Stimulated activated CD4-positive, alpha-beta T cell treated with anti-CD3 and anti-CD28 coated beads, Interleukin-4, amount 100 ng/mL, for 48 hours (primary cell): Measurements from ENCODE around the gene KLF18.
"Not testable (repeated sequence)": the region's sequence is repeated elsewhere in the genome, so short reads cannot be mapped to it uniquely, and the experiment has no call there.

Experiments used
- DNase-seq, 2 donors: peaks; one replicate each; pipeline ENCODE4 v3.0.0-alpha.2; 2020; ENCODE audit warnings: low read depth in 2 of 2

Gene KLF18

DNA sequence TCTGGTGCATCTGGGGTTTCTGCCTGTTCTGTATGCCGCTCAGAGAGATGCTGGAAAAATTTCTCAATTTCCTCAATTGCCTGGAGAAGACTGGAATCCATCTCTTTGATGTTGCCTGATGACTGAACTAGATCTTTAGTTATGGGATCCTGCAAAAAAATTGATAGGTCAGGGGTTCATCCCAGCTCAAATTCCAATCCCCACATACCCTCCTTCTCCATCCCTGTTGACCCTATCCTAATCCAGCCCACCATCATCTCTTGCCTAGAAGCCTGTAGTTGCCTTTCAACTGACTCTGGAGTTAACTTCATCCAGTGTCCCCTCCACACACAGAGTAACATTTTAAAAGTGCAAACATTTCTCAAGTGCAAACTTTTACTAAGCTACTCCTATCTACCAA is at the start of gene KLF18:
KLF18 (minus strand) TSS at position 101 of the 400 bp plus-strand sequence; CDS start at position 101, 0 bp downstream.
- no peak for DNase-seq

DNA sequence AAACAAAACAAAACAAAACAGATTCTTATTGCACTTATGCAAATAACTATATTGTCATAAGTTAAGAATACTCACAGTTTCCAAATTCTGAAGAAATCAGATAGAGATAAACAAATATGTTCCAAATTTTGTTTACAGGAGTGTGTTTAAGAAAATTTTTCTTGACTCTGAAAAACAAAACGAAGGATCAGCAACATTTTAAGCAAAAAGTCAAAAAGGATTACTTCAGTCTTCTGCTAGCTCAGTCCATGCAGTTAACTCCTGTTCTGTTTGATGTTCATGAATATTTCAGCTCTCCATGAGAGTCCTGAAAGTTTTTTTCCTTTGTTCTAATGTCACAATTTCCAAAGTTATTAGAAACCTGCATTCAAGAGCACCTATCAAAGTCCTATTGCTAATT is 33.2 kb upstream of the KLF18 start:
- DNase-seq = no peak

DNA sequence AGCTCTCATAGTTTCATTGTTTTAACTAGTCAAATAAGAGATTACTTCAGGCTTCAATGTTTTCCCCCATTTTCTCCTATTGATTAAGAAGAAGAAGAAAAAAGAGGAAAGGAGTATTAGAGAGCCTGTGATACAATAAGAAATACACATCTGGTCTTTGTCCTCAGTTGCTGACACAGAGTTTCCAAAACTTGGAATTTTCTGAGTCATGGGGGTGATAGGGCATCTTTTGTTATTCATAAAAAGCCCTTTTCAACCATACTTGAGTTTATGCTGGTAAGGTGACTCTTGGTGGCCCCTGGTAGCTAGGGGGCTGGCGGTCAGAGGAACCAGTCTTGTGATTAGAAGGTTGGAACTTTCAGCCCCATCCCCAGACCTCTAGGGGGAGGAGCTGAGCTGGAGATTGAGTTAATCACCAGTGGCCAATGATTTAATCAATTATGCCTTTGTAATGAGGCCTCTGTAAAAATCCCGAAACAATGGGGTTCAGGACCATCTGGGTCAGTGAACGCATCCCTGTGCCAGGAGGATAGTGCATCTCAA is 28.9 kb upstream of the KLF18 start:
- no peak for DNase-seq

DNA sequence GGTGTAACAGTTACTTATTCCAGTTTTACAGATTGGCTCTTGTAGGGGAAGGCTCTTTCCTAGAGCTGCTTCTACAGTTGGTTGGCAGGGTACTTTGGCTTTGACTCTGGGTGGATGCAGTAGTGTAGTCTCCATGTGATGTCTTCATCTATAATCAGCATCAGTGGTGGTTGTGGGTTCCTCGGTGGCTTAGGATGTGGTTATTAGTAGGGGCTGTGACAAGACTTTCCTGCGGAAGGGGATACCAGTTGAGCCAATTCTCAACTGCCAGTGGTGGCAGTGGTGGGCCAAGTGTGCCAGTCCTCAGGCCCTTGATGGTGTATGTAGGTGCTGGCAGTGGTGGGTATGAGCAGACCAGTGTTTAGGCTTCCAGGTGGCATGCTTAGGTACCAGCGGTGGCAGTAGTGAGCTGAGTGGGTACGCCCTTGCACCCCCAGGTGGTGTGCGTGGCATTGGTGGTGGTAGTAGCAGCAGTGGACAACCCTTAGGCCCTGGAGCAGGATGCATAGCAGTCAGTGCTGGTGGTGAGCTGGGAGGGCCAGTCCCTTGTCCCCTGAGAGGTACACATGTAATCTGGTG is 27.2 kb upstream of the KLF18 start:
- DNase-seq = no peak

DNA sequence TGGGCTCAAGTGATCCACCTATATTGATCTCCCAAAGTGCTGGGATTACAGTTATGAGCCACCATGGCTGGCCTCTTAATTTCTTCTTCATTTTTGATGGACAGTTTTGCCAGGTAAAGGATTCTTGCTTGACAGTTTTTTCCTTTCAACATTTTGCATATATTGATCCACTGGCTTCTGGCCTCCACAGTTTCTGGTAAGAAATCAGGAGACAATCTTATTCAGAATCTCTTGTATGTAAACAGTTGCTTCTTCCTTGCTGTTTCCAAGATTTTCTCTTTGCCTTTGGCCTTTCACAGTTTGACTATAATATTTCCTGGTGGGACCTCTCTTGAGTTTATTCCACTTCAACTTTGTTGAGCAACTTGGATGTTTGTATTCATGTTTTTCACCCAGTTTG is 20.1 kb upstream of the KLF18 start:
- no peak for DNase-seq

DNA sequence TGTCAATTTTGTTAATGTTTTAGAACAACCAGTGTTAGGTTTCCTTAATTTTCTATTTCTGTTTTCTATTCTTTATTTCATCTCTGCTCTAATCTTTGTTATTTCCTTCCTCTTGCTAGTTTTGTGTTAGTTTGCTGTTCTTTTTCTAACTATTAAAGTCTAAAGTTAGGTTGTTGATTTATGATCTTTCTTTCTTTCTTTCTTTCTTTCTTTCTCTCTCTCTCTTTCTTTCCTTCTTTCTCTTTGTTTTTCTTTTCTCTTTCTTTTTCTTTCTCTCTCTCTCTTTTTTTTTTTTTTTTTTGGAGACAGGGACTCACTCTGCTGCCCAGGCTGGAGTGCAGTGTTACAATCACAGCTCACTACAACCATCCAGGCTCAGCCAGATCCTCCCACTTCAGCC is 17.4 kb upstream of the KLF18 start:
- no peak for DNase-seq

DNA sequence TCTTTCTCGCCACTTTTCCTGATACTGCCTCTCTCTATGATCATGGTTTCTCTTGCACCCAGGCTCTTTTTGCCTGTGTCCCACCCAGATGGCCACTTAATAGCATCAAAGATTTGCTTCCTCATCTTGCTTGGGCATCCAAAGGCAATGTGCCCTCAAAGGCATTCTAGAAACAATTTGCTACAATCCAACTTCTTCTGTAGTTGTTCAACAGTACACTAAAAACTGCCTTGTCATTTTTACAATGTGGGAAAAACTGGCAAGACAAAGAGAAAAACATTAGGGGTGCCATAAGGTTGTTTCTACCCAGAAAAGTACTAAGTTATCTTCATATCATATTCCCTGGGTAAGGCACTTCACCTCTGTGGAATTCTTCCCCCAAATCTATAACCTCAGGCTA is 16.5 kb upstream of the KLF18 start:
- DNase-seq = no peak

DNA sequence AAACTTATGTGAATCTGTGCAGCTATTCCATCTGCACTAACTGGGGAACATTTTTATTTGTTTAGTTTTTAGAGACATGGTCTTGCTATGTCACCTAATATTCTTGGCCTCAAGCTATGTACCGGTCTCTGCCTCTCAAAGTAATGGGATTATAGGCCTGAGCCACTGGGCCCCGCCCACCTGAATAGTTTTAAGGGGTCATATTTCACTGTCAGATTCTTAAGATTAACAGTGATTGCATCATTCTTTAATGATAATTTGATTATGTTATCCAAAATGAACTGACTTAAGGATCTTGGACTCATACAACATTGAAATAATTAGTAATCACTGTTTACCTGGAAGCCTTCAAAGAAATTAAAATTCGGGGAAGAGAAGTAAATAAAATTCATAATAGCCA is 12.6 kb upstream of the KLF18 start:
- no peak for DNase-seq

DNA sequence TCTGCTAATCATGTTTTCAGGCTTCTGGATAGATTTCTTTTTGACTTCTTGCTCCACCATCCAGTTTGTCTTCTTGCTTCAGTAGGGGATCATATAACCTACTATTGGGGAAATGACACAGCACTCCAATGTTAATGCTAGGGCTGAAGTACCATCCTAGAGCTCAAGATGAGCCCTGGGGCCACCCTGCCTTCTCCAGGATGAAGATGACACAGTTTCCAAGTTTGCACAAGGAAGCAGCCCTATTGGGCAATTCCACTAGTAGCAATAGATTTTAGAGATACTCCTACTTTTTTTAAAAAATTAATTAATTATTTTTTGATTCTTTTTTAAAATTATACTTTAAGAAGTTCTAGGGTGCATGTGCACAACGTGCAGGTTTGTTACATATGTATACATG is 11.3 kb upstream of the KLF18 start:
- DNase-seq = no peak

DNA sequence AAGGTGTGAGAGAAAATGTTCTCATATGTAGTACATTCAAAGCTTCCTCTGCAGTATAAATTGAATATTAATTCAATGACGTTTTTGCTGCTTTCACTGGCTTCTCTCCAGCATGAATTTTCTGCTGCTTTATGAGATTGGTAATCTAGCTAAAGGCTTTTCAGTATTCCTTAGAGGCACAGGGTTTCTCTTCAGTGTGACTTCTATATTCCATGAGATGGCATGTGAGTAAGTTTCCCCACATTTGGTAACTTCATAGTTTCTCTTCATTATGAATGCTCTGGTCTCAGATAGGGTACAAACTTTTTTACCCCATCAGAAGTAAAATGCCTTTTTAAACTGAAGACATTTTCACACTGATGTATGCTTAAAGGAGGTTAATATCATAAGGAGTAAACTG is 10.4 kb upstream of the KLF18 start:
- no peak for DNase-seq

DNA sequence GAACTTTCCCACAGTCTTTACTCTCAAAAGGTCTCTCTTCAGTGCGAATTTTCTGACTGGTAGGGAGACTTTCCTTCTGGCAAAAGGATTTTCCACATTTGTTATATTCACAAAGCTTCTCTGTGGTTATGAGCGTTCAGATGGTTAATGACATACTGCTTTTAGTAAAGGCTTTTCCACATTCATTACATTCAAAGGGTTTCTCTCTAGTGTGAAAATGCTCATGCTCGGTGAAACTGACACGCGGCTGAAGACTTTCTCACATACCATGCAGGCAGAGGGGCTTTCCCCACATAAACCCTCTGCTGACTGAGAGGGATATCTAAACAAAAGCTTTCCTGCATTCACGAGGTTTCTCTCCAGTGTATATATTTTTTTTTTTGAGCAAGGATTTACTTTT is 9.9 kb upstream of the KLF18 start:
- no peak for DNase-seq

DNA sequence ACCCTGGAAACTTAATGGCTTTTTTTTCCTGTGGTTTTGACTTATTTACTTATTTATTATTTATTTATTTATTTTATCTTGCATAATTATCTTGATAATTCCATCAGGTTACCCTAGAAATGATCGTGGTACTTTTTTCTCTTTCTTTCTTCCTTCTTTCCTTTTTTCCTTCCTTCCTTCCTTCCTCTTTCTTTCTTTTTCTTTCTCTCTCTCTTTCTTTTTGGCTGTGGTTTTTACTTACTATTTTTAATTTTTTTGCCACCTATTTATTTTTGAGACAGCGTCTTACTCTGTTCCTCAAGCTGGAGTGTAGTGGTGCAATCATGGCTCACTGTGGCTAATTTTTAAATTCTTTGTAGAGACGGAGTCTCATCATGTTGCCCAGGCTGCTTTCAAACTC is 6.2 kb upstream of the KLF18 start:
- DNase-seq = no peak

DNA sequence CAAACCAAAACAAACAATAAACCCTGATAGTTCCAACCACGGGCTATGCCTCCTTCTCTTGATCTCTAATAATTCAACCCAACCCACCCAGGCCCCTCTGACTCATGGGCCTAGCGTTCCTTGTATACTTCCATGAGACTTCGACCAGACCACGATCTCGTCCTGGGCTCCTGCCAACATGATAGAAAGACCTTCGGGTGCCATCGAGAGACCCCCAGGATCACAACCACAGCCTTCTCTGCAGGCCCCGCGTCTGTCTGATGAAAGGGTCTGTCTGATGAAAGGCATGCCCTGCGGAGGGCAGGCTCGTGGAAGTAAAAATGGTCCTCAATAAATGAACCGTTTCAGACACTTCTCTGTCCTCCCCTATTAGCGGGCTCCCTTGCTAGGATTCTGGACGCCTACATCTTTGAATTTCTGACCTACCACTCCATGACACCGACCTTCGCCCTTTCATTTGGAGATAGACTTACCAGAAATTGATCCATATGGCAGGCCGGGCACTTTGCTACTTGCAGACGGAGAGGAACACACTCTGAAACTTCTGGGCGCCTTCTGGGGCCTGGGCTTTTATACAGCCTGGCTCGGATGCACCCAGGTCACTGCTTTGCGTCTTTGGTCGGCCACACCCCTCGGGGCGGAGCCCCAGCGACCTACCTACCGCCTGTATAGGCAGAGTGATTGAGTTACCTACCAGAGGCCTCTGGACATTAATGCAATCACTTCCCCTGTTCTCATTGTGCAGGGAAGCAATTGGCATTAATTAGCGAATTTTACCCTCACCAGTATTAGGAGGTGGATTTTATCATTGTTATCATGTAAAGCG is 5.3 kb upstream of the KLF18 start:
- DNase-seq = no peak

DNA sequence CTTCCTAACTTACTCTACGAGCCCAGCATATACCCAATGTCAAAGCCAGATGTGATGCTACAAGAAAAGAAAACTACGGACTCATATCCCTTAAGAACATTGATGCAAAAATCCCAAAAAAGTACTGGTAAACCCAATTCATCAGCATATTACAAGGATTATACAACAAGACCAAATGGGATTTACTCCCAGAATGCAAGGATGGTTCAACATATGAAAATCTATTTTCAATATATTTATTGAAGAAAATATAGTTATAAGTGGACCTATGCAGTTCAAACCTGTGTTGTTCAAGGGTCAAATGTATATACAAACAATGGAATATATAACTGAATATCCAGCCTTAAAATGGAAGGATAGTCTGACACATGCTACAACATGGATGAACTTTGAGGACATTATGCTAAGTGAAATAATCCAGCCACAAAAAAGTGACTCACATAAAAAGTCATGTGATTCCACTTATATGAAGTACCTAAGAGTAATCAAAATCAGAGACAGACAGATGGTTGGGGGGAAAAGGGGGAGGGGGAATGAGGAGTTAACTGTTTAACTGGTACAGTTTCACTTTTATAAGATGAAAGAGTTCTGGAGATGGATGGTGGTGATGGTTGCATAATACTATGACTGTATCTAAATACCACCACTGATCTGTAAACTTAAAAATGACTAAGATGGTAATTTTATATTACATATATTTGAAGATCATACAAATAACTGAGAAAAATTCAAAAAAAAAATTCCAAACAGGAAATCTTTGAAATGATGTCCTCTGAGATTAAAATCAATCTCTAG is 3.7 kb upstream of the KLF18 start:
- no peak for DNase-seq

DNA sequence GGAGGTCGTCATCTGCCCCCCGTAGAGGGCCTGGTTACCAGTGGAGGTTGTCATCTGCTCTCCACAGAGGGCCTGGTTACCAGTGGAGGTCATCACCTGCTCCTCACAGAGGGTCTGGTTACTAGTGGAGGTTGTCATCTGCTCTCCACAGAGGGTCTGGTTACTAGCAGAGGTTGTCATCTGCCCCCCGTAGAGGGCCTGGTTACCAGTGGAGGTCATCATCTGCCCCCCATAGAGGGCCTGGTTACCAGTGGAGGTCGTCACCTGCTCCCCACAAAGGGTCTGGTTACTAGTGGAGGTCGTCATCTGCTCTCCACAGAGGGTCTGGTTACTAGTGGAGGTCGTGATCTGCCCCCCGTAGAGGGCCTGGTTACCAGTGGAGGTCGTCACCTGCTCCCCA is 1.9 kb downstream of the KLF18 start:
- not testable (repeated sequence) for DNase-seq

DNA sequence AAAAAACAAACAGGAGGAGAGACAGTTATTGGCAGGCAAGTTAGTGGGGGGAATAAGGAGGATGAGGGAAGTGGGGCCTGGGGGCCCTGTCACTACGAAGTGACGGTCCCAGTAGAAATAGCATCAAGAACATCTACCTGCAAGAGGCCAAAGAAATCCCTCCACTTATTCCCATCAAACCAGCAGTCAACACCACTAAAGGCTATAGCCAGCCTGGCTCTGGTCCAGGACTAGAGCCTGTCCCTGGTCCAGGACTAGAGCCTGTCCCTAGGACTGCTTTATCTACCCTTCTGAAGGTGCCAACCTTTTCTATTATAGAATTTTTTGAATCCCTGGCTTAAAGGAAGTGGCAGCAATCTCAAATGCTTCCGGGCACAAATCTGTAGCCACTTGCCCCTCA is 3.2 kb downstream of the KLF18 start:
- DNase-seq = no peak

DNA sequence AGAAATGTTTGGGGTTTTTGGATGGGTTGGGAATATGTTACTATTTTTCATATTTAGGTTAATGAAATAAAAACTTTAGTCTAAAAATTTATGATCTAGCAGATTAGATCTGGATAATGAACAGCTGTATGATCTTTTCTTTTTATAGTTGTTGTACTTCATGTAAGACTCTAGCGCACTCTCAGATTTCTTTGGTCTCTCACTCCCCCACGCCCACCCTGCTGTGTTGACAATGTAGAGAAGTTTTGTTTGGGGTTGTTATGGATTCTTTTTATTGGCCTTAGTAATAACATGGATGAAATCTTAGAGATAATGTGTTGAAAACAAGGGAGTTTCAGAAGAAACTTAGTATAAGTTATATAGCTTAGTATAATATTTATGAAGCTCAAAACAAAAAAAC is 5.5 kb downstream of the KLF18 start:
- DNase-seq = no peak

DNA sequence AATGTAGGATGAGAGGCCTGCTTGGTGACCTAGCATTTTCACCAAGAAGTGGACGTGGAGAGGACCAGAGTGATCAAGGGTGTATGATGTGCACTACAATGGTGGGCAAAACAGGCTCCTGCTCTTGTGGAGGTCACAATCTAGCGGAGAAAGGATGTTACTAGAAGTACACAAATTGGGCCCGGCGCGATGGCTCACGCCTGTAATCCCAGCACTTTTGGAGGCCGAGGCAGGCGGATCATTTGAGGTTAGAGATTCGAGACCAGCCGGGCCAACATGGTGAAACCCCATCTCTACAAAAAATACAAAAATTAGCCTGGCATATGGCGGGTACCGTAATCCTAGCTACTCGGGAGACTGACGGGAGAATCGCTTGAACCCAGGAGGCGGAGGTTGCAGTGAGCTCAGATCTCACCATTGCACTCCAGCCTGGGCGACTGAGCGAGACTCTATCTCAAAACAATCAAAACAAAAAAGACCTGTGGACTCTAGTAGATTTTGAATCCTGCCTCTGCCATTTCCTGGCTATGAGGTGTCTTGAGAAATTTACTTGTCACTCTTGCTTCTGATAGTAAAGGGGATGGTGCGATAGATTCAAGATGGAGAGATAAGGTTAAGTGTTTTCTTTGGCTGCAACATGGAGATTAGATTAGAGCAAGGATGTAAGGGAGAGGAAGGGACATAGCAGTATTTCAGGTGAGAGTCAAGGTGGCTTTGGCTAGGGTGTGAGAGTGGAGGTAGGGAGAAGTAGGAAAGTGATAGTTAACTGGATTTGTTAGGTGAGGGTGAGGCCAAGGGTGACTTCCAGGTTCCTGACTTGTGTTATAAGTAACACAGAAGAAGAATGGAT is 7.1 kb downstream of the KLF18 start:
- DNase-seq = no peak

DNA sequence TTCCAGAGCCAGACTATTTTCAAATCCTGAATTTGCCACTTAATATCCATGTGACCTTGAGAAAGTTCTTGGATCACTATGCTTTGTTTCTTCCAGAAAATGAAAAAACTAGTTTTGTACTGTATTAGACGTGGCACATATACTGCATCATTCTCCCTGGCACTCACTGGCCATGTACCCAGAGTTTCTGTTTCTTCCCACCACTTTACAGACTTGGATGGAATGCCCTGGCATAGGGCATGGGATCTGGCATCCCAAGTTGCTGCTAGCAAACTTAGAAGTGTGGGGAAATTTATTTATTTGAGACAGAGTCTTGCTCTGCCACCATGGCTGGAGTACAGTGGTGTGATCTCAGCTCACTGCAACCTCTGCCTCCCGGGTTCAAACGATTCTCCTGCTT is 10.0 kb downstream of the KLF18 start:
- no peak for DNase-seq

DNA sequence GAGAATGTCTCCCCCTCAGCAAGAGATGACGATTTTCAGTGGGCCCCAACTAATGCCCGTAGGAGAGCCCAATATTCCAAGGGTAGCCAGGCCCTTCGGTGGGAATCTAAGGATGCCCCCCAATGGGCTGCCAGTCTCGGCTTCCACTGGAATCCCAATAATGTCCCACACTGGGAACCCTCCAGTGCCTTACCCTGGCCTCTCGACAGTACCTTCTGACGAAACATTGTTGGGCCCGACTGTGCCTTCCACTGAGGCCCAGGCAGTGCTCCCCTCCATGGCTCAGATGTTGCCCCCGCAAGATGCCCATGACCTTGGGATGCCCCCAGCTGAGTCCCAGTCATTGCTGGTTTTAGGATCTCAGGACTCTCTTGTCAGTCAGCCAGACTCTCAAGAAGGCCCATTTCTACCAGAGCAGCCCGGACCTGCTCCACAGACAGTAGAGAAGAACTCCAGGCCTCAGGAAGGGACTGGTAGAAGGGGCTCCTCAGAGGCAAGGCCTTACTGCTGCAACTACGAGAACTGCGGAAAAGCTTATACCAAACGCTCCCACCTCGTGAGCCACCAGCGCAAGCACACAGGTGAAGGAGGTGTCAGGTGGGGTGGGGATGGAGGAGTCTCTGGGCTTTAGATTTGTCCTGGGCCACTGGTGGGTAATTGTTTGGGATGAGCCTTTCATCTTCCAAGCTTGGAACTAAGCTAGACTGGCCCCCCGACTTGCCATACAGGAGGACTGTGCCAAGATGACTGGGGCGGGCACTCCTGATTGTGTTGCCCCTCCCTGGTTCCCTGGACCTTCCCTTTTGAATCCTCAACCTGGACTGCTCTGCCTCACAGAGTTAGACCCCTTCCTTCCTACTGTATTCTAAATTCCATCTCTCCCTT is 11.6 kb downstream of the KLF18 start:
- DNase-seq = no peak
